GM18870 (cell line): ENCODE data around the gene TIMM10.

Experiments used
- ATAC-seq: cut with Tn5 transposase; IDR thresholded peaks from one replicate; pipeline ENCODE4 v1.9.1; 2021; ENCODE audit warnings: moderate library complexity; ENCODE audit not compliant: unreplicated experiment

The TIMM10 gene

GRCh38 chr11:57530596-57531507, at the start of gene TIMM10:
TSS of gene TIMM10 (minus strand) at chr11:57530754. CDS start at chr11:57530189, 565 bp downstream.
- ATAC-seq = peak; percentile 99

GRCh38 chr11:57574061-57574460, 43.5 kb upstream of the TIMM10 start:
- no peak for ATAC-seq

GRCh38 chr11:57571606-57572005, 41.1 kb upstream of the TIMM10 start:
- no peak for ATAC-seq

- peak; percentile 68 for ATAC-seq
Measured at GRCh38 chr11:57568330-57568766, 37.8 kb upstream of the TIMM10 start.

- ATAC-seq = peak; percentile 32
Measured at GRCh38 chr11:57567515-57568329, 37.2 kb upstream of the TIMM10 start, which contains the start of gene UBE2L6. TSS of gene UBE2L6 (minus strand) at chr11:57567672. CDS start at chr11:57567611, 61 bp downstream.

GRCh38 chr11:57566905-57567514, 36.5 kb upstream of the TIMM10 start:
- ATAC-seq = no peak

- peak; percentile 76 for ATAC-seq
Measured at GRCh38 chr11:57566005-57566904, 35.7 kb upstream of the TIMM10 start.

- ATAC-seq = no peak
Measured at GRCh38 chr11:57562596-57562995, 32.0 kb upstream of the TIMM10 start.

- ATAC-seq = no peak
Measured at GRCh38 chr11:57560146-57560545, 29.6 kb upstream of the TIMM10 start.

- no peak for ATAC-seq
Measured at GRCh38 chr11:57556041-57556440, 25.5 kb upstream of the TIMM10 start.

- no peak for ATAC-seq
Measured at GRCh38 chr11:57555393-57555792, 24.8 kb upstream of the TIMM10 start.

- no peak for ATAC-seq
Measured at GRCh38 chr11:57552479-57552878, 21.9 kb upstream of the TIMM10 start.

GRCh38 chr11:57551941-57552340, 21.4 kb upstream of the TIMM10 start:
- no peak for ATAC-seq

- no peak for ATAC-seq
Measured at GRCh38 chr11:57549983-57550382, 19.4 kb upstream of the TIMM10 start.

- ATAC-seq = peak; percentile 86
Measured at GRCh38 chr11:57547854-57548377, 17.4 kb upstream of the TIMM10 start.

- ATAC-seq = peak; percentile 35
Measured at GRCh38 chr11:57546869-57547475, 16.4 kb upstream of the TIMM10 start.

- no peak for ATAC-seq
Measured at GRCh38 chr11:57546451-57546850, 15.9 kb upstream of the TIMM10 start.

- ATAC-seq = no peak
Measured at GRCh38 chr11:57545883-57546282, 15.3 kb upstream of the TIMM10 start.

- ATAC-seq = no peak
Measured at GRCh38 chr11:57544566-57544965, 14.0 kb upstream of the TIMM10 start.
